Measurements from ENCODE around the gene RANBP1.

RANBP1 gene

DNA sequence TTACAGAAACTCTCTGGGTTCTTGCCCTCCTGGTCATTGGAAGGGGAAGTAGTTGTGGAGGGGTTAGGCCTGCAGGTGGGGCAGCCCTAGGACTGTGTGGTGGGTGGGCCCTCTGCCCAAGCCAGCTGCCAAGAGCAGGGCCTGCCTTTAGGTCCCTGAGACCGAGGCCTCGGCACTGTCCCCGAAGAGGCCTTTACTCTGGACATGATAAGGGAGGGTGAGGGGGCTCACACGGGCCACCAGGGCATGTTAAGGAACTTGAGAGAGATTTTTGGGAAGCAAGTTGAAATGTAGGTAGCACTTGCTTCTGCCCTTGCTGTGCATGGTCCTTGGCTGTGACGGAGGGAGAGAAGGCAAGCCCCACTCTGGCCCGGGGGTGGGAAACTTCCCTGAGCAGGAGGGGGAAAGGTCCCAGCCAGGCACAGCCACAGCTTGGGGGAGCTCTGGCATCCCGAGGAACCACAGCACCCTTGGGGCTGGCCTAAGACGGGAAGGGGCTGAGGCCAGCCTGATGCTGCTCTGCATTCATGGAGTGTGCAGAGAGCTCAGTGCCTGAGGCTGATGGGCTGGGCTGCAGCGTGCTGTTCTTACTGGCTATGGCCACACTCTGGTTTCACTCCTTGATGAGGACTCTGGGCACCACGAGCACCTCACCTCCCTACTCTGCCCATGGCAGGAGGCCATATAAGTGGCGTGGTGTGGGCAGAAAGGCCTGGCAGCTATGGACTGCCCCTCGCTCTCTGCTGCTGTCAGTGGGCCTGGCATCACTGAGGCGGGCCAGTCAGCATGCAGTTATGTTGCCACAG, 7.8 kb upstream of the RANBP1 start:
- in situ Hi-C loops (cut with MboI; ENCODE audit: low sequenced_read_pairs) = no loop called here

DNA sequence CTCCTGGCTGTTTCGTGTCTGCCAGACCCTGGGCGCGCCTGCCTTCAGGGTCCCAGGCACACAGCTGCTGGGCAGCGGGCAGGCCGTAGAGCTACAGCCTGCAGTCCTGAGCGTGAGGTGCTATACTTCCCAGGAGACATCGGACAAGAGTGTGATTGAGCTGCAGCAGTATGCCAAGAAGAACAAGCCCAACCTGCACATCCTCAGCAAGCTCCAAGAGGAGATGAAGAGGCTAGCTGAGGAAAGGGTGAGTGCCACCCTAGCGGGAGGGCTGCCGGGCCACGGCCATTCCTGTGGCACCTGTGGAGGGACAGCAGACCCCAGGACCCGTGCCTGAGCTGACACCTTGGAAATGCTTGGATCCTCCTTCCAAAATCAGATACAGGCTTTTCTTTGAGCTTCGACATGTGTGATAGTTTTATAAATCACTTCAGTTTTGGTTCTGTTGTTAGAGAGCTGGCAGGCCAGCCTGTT, 7.1 kb upstream of the RANBP1 start:
- in situ Hi-C loops (cut with MboI; ENCODE audit: low sequenced_read_pairs) = no loop called here

DNA sequence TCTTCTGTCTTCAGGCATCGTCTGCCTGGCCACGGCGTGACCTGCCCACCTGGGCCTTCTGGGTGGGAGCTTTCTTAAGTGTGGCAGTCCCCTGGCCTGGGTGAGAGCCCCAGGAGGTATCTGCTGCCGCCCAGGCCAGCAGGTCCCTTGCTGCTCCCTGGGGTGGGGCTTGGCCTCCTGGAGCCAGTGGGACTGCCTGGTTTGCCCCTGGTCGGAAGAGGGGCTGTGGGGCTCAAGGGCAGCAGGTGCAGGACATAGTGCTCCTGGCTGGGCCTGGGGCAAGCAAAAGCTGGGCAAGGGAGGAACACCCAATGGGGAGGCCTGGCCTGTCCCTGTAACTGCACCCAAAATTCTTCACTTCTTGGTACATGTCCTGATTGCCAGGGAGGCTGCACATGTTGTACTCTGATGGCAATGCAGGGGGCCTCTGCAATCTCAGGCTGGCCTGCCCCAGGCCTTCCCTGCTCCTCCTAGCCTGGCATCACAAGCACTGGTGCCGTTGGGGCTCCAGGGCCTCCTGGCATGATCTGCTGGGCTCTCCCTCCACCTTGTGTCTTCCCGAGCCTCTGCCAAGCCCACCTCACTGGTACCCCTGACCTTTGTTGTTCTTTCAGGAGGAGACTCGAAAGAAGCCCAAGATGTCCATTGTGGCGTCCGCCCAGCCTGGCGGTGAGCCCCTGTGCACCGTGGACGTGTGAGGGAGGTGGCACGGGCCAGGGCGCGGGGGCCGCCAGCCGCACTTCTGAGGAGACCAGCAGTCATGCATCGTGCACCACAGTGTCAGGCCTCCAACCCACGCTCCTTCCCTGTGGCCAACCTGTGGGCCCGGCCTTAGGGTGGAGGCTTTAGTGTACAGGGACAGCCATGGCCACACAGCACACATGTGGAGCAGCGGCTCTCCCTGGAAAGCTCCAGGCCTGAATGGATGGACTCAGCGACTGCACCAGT, 6.2 kb upstream of the RANBP1 start:
- in situ Hi-C loops (cut with MboI; ENCODE audit: low sequenced_read_pairs) = no loop called here

DNA sequence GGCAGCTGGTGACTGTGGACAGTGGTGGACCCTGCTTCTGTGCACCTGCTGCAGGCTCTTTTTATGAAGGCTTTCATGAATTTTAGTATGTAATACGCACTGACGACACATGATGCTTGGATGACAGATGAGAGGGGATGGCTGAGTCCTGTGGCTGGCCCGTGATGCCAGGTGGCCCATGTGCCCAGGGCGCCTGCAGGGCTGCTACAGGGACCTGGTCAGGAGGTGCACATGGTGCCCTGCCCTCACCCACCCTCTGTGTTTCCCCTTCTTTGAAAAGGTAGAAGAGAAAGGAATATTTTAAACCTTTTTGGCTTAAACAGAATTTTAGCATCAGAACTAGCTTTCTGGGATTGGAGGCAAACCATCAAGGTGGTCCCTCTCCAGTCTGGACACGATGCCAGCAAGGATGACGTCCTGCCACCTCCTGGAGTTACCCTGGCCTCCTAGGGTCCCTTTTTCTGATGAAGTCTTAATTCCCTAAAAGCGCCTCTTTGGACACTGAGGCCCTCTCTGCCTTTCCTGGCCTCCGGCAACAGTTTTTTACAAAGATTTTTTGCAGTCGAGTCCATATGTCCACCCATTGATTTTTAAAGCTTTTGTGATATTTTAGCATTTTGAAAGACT, 5.4 kb upstream of the RANBP1 start:
- in situ Hi-C loops (cut with MboI; ENCODE audit: low sequenced_read_pairs) = no loop called here

DNA sequence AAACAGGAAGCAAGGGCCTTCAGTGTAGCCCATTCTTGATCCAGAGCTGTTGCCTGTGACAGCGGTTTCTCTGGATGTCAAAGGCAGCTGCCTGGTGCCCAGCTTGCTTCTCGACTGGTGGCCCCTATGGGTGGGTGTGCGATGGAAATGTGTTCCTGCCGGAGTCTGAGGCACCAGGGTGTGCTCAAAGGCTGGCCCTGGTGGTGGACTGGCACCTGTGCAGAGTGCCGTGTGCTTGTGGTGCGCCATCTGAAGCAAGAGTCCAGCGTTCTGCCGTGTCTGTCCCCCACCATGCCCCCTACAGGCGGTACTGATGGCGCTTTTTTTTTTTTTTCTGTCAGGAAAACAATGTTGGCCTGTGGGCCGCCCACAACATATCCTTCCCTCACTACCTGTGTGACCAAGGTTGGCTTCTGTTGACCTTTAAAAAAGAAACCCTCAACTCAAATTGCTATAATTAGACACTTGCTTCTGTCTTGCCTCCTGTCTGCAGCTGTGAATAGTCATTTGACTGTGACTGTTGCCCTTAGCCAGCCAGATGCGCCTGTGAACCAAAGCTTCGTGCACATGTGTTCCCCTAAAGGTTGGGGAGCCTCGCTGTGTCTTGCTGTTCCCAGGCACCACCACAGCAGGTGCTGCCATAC, 4.7 kb upstream of the RANBP1 start:
- in situ Hi-C loops (cut with MboI; ENCODE audit: low sequenced_read_pairs) = no loop called here

DNA sequence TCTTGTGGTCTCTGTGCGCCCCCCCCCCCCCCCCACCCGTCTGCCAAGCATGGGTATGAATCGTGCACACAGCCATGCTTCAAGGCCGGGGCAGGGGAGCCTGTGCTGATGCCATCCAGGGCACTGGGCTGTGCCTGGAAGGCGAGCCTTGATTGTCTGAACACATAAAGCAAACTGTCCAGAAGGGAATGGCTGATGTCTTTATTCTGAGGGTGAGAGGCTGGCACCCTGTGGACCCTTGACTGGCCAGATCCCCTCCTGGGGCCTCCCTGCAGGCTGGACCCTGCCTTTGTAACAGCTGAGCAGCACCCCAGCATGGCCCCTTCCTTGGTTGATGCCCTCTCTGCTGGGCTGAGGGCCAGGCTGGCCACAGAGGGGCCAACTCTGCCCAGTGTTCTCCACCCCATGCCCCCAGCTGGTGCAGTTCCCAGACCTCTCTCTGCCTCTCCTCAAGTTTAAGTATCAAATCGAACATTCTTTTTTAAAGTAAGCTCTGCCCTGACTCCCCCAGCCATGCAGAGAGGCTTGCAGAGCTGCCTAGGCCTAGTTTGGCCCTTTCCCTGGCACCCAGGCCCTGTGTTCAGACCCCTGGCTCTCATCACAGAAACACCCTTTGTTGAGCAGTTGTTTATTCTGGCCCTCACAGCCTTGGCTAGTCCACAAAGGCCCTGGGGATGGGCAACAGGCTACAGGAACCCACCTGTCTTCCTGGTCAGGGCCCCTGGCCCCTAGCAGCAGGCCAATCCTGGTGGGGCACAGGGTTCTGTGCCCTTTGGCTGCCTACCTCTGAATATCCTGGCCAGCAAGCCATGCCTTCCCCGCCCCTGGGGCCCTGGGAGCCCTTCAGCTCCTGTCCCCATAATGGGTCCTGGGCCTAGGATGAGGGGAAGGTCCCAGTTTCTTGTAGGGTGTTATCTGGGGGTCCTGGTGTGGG, 3.9 kb upstream of the RANBP1 start:
- in situ Hi-C loops (cut with MboI; ENCODE audit: low sequenced_read_pairs) = no loop called here

DNA sequence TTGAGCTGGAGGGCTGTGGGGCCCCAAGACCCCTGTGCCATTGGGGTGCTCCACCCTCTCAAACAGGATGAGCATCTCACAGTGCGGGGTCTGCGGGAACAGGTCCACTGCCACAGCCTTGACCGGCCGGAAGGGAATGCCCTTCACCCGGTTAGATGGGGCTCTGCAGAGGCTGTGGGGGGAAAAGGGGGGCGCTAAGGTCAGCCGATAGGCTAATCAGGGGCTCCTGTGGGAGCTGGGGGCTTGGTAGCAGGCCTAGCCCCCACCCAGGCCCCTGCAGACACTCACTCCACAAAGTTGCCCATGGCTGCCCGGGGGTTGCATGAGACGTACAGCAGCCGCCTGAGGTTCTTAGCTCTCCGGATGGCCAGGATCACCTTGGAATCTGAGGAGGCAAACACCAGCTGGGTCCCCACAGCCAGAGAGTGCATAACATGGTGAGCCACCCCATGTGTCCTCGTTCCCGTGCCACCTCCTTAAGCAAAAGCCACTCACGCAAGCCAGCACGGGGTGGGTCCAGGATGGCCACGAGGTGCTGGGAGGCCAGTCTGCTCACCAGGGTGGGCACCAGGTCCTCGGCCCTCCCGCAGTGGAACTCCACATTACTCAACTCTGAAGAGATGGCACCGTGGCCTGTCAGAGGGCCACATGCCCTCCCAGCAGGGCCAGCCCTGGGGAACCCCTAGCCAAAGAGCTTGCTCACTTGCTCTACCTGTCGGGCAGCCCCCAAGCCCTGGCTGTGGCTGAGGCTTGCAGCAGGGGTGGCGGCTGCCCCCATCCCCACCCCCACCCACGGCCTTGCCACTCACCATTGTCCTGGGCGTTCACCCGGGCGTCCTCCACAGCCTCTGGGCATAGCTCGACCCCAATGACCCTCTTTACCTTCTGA, 3.0 kb upstream of the RANBP1 start:
- in situ Hi-C loops (cut with MboI; ENCODE audit: low sequenced_read_pairs) = no loop called here

DNA sequence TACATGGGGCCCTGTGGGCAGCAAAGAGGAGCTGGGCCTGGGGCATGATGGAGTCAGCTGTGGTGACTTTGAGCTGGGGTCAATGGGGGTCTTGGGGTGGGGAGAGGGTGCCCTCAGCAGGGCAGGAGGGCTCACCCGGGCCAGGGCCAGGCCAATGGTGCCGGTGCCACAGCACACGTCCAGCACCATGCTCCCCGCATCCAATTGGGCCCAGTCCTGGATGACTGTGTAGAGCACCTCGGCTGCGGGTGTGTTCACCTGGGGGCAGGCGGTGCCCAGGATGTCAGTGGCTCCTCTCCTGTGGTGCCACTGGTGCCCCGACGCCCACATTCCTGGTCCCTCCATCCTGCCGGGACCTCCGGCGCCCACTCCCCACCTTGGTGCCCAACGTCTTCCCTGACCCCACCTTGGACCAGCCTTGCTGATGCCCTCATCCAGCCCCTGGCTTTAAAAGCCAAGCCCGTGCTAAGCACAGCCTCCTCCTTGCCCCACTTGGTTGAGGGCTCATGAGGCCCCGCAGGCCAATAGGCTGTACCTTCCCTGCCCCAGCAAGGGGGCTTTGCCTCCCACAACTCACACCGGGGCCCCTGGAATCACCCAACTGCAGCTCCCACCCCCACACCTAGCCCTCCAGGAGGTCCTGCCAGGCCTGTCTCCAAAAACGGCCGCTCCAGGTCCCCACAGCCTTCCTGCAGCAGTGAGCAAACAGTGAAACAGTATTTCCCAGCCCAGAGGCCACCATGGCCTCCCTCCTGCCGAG, 2.2 kb upstream of the RANBP1 start:
- in situ Hi-C loops (cut with MboI; ENCODE audit: low sequenced_read_pairs) = no loop called here

DNA sequence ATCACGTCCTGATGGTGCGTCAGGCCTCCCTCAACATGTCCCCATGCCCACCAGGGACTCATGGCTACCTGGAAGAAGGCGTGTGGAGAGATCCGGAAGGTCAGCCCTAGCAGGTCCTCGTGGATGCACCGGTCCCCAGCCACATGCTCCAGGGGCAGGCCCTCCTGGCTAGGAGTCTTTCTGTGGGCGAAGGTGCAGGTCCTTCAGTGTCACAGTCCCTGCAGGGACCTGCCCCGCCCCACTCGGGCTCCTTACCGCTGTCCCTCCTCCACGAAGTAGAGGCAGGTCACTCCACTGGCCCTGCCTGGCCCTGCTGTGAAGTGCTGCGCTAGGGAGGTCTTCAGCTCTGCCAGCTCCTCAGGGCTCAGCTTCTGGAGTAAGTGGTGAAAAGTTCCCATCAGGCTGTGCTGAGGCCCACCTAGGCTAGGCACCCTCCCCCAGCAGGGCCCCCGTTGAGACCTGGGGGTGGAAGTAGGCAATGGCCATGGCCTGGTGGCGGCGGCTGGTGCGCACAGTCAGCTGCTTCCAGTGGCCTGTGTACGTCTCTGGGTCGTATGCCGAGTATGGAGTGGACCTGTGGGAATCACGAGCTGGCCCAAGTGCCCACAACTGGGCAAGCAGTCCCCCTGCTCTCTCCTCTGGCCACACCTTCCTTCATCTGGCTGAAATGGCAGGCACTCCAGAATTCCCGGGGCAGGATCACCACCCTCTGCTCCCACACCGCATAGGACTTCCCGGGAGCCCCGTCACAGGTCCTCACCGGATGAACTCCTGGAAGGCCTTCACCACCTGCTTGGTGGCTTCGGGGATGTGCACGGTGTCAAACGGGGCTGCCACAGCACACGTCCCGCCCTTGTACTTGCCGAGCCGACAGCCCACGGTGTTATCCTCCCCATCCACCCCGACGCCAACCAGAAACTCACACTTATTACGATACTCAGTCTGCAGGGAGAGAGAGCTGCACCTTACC, 1.1 kb upstream of the RANBP1 start:
- in situ Hi-C loops (cut with MboI; ENCODE audit: low sequenced_read_pairs) = no loop called here

DNA sequence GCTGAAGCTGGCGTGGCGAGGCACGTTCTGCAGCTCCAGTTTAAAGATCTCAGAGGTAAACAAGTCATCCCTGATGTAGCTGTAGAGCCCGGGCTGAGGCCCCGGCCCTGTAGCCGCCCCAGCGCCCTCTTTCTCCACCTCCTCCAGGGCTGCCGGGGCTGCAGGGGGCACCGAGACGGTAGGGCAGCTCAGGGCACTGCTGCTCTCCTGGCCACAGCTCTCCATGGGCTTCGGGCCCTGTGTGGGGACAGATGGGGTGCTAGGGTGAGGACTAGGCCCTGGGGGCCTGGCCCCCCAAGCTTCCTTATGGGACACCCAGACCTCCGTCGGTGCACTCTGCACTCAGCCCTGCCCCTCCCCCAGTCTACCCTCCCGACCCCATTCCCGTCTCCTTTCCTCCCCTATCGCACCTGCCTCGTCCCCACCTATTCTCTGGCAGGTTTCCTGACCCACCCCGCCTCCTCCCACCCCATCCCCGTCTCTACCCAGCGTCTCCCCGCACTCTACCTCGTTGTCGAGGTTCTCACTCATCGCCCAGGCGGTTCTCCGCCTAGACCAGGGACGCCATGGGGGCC, 559 bp downstream of the RANBP1 start:
- in situ Hi-C loops (cut with MboI; ENCODE audit: low sequenced_read_pairs) = no loop called here

DNA sequence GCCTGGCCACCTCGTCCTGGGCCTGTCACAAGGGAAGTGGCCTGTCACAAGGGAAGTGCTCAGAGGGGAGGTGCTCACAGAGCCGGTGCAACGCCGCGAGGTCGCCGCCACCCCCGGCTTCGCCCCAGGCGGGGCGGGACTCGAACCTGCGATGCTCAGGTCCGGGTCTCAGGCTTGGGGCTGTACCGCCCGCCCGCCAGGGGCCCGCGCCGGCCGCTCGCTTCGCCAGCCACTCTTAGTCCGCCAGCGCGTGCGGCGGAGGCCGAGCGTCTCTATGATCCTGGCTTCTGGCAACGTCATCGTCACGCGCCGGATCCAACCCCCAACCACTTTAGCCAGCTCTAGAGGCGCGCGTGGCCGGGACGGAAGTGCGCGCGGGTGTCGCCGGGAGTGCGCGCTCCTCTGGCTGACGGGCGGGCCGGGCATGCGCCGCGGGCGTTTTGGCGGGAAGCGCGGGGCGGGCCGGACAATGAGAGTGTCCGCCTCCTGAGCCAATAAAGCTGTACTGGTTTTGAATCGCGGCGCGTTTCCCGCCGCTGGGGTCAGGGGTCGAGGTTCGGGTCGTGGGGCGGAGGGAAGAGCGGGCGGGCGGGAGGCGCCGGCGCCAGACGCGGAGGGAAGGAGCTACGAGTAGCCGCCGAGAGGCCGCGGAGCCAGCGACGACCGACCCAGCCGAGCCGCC, 1.2 kb downstream of the RANBP1 start, which contains the start of gene TRMT2A:
TRMT2A (minus strand) TSS at position 276 of the 682 bp plus-strand sequence. CDS start 320 bp downstream, outside the sequence.
- in situ Hi-C loops (cut with MboI; ENCODE audit: low sequenced_read_pairs) = no loop called here

DNA sequence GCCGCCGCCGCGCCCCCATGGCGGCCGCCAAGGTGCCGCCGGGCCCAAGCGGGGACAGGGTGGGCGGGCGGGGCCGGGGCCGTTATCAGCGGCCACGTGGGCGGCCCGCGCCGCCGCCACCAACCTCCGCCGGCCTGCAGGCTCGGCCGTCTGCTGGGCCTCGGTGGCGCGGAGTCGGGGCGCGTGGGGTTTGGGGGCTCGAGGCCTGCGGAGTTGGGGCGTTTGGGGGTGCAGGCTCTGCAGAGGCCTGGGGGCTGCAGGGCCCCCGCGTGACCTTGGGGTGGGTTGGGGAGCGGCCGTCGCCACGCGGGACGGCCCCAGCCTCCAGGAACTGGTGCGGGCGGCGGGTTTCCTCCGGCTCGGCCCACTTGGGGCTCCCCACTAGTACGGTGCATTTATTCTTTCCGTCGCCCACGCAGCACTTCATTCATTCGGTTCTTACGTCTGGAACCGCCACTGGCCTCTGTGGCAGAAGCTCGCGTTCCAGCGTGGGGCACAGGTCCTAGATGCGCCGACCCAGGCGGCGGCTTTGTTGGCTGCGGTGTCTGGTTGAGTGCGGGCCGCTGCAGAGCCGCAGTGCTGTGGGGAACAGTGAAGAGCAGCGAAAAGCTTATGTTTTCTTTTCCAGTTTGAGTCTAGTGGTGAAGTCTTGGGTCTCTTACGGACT, 1.9 kb downstream of the RANBP1 start:
- in situ Hi-C loops (cut with MboI; ENCODE audit: low sequenced_read_pairs) = no loop called here

DNA sequence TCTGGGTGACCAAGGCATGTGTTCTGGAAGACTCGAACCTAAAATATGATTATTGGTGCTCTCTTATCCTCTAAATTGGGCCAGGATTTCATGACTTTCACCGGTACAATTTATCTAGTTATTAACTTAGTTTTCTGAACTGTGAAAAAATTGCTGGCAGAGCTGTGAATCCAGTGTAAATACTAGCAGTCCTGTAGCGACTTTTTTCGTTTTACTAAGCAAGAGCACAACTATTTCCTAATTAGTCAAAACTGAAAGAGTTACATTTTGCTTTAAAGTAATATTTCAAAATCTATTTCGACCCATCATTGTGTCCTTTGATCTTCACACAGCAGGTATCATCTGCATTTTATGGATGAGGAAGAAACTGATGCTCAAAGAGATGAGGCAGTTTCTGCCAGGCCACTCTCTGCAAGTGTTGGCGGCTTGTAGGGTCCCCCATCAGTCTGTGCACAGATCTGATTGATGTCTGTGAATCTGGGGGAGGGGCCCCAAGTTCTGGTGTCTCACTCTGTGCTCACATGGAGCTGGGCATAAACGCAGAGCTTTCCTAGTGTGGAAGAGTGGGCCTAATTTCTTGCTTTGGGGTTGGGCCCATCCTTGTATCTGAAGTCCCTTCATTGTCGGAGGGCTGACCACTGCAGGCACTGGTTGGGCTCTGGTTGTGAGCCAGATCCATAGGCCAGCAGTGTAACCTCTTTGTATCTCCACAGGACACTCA, 2.6 kb downstream of the RANBP1 start:
- in situ Hi-C loops (cut with MboI; ENCODE audit: low sequenced_read_pairs) = no loop called here

DNA sequence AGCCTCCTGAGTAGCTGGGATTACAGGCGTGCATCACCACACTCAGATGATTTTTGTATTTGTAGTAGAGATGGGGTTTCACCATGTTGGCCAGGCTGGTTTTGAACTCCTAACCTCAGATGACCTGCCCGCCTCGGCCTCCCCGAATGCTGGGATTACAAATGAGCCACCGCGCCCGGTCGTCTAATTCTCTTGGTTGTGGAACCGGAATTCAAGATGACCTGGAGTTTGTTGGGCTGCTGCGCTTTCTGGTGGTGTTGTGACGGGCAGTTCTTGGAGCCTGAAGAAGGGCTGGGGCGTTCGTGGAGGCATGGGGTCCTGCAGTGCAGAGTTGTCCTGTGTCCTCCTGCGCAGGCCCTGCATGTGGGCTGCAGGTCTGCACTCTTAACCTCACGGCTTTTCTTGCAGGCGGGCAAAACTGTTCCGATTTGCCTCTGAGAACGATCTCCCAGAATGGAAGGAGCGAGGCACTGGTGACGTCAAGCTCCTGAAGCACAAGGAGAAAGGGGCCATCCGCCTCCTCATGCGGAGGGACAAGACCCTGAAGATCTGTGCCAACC, 6.0 kb downstream of the RANBP1 start:
- in situ Hi-C loops (cut with MboI; ENCODE audit: low sequenced_read_pairs) = no loop called here

Measured in hTERT RPE-1 (cell line).